WERI-Rb-1 (cell line): ENCODE data around the gene HMCN1.
"Not testable (repeated sequence)": the region's sequence is repeated elsewhere in the genome, so short reads cannot be mapped to it uniquely, and the experiment has no call there.

Experiments used
- DNase-seq: peaks from one replicate; pipeline ENCODE4 v3.0.0-alpha.2; 2020
- H3K27ac ChIP-seq: fragments of 250-450 bp; sonication (Bioruptor Pico); 2 replicates; pipeline ENCODE4 v1.5.1; 2020; ENCODE audit warnings: mild to moderate bottlenecking, moderate library complexity
- H3K27me3 ChIP-seq: fragments of 250-450 bp; sonication (Bioruptor Pico); 2 replicates; pipeline ENCODE4 v1.5.1; 2021; ENCODE audit warnings: mild to moderate bottlenecking, low read depth, moderate library complexity; ENCODE audit not compliant: insufficient read depth, severe bottlenecking
- H3K36me3 ChIP-seq: fragments of 250-450 bp; sonication (Bioruptor Pico); 2 replicates; pipeline ENCODE4 v1.5.1; 2020; ENCODE audit warnings: mild to moderate bottlenecking, moderate library complexity
- H3K4me3 ChIP-seq: 2 replicates; pipeline ENCODE4 v1.5.1; 2011; ENCODE audit warnings: low read depth, mild to moderate bottlenecking, control low read depth, low read length
- H3K9me3 ChIP-seq: fragments of 250-450 bp; sonication (Bioruptor Pico); 2 replicates; pipeline ENCODE4 v1.5.1; 2021; ENCODE audit warnings: mild to moderate bottlenecking, moderate library complexity; ENCODE audit not compliant: severe bottlenecking
- TF ChIP-seq, protein P1 (sequence below): IDR thresholded peaks from 2 replicates; pipeline ENCODE4 v1.5.1; 2011; ENCODE audit warnings: low read depth, mild to moderate bottlenecking, control low read depth, inconsistent platforms, low read length

The HMCN1 gene

DNA sequence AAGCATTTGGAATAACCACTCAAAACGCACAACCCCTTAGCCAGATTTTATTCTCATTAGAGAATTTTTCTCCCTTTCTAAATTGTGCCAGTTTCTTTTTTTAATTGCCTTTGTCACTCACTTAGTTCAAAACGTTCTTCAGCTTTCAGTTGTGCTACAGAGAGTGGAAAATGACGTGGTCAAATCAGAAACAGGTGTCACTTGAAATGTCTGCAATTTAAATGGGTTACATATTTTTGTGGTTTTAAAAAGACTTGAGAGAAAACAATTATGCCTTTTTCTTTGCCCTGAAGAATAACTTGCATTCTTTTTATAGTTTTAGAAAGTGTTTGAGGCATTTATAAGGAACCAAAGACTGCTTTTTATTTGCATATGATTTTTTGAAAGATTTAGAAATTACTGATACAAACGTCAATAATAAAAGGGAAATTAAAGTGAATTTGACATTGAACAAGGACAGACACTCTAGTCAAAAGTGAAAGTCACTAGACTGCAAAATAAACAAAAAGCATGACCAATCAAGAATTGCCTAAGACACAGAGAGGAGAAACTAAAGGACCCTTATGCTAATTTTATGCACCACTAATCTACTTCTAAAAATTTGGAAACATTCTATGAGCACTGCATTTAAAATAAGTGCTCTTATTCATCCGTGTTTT lies 449.9 kb downstream of the HMCN1 start:
- Histone ChIP-seq H3K27me3 (peaks cover 5% of the 10 kb centered on the region), H3K27ac (no peak overlapping the region), H3K4me3 (no peak overlapping the region), H3K9me3 (no peaks in the 10 kb centered on the region), H3K36me3 (no peaks in the 10 kb centered on the region)
- TF ChIP-seq, protein P1, sequence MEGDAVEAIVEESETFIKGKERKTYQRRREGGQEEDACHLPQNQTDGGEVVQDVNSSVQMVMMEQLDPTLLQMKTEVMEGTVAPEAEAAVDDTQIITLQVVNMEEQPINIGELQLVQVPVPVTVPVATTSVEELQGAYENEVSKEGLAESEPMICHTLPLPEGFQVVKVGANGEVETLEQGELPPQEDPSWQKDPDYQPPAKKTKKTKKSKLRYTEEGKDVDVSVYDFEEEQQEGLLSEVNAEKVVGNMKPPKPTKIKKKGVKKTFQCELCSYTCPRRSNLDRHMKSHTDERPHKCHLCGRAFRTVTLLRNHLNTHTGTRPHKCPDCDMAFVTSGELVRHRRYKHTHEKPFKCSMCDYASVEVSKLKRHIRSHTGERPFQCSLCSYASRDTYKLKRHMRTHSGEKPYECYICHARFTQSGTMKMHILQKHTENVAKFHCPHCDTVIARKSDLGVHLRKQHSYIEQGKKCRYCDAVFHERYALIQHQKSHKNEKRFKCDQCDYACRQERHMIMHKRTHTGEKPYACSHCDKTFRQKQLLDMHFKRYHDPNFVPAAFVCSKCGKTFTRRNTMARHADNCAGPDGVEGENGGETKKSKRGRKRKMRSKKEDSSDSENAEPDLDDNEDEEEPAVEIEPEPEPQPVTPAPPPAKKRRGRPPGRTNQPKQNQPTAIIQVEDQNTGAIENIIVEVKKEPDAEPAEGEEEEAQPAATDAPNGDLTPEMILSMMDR, result no peak
- no peak for DNase-seq

DNA sequence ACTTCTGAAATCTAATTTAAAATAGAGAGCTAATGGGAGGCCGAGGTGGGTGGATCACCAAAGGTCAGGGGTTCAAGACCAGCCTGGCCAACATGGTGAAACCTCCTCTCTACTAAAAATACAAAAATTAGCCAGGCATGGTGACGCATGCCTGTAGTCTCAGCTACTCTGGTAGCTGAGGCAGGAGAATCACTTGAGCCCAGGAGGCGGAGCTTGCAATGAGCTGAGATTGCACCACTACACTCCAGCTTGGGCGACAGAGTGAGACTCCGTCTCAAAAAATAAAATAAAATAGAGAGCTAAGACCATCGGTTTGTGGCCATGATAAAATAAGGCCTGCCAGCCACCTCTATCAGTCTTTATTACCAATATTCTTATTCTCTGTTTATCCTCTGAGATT lies 452.1 kb downstream of the HMCN1 start:
- DNase-seq, H3K36me3 ChIP-seq, H3K27ac ChIP-seq, H3K9me3 ChIP-seq, H3K27me3 ChIP-seq, H3K4me3 ChIP-seq: not testable (repeated sequence)

DNA sequence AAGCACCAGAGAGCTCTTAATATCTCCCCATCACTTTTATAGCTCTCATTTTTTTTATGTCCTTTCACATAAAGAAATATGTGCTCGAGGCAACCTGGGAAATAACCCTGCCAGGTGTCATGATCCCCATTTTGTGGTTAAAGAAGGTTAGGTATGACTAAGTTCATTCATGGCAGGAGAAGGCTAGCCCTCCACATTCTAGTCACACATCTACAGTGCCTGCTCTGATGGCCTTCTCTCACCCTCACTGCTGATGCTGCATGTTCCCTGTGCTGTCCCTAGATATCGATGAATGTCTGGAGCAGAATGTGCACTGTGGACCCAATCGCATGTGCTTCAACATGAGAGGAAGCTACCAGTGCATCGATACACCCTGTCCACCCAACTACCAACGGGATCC lies 453.4 kb downstream of the HMCN1 start:
- H3K36me3 ChIP-seq, result no peaks in the 10 kb centered on the region
- DNase-seq, result no peak
- TF ChIP-seq, protein P1, result no peak
- no peak overlapping the region for H3K27ac ChIP-seq
- peaks cover 6% of the 10 kb centered on the region for H3K27me3 ChIP-seq
- no peak overlapping the region for H3K4me3 ChIP-seq
- no peaks in the 10 kb centered on the region for H3K9me3 ChIP-seq

DNA sequence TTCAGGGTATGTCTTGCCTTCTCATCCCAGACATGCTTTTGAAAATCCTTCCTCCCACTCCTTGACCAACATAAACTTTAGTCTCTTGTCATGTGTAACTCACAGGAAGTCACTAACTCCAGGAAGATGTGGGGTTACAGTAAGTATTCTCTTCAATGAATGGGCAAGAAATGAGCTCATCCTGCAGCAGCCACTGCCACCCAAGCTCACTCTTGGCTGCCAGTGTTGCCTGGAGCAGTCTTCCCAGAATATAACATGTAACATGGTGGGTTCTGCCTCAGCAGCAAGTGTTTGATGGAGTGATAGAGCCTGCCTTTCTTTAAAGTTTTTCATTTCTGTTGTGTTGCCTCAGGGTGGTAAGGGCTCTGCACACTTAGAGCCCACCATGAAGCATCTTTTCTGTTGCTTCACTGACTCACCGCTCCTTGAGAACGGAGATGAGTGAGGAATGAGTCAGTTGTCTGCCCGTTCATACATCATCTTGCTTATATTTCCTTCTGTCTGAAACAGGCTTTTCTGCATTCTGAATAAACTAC lies 453.9 kb downstream of the HMCN1 start:
- H3K27me3 ChIP-seq, result peaks cover 3% of the 10 kb centered on the region
- no peaks in the 10 kb centered on the region for H3K36me3 ChIP-seq
- H3K27ac ChIP-seq, result no peak overlapping the region
- no peak overlapping the region for H3K4me3 ChIP-seq
- DNase-seq, result no peak
- TF ChIP-seq, protein P1, result no peak
- no peaks in the 10 kb centered on the region for H3K9me3 ChIP-seq

DNA sequence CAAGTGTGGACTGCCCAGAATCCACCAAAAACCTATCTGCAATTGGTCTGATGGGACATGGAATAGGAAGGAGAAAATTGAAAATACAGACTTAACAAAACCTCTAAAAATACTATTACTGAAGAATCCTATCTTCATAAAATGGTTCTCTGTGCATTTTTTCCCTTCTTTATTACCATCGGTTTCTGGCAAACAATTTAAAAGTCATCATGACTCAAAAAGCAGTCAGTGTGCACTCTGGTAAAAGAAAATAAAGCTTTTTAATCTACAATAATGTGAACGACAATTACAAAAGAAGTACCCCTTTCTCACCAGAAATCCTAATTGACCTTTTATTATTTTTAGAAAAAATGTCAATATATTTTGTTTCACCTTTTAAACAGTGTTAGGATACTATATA lies 454.5 kb downstream of the HMCN1 start:
- Histone ChIP-seq H3K27me3 (peaks cover 3% of the 10 kb centered on the region), H3K9me3 (no peaks in the 10 kb centered on the region), H3K36me3 (no peaks in the 10 kb centered on the region), H3K27ac (no peak overlapping the region), H3K4me3 (no peak overlapping the region)
- TF ChIP-seq, protein P1, result no peak
- no peak for DNase-seq

DNA sequence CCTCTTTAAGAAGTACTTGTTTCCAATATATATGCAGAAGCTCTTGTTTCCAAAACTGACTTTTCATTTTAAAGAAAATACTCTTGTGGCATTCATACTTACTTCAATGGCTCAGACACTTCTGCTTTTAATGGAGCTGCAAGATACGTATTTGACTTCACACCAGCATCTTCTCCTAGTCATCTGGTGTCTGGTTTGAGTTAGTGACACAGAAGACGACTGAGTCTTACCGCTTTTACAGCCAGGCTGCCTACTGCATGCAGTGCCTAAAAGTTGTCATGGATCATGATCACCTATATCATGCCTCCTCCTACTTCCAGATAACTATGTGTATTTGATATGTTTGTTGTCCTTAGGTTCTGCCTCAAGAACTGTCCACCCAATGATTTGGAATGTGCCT lies 455.0 kb downstream of the HMCN1 start:
- H3K9me3 ChIP-seq, result no peaks in the 10 kb centered on the region
- no peaks in the 10 kb centered on the region for H3K36me3 ChIP-seq
- DNase-seq, result no peak
- peaks cover 3% of the 10 kb centered on the region for H3K27me3 ChIP-seq
- TF ChIP-seq, protein P1, result no peak
- no peak overlapping the region for H3K4me3 ChIP-seq
- H3K27ac ChIP-seq, result no peak overlapping the region
